Upper lobe of left lung (tissue), 4 donors: ENCODE data around the gene USP3.

ENCODE experiments used
- CTCF ChIP-seq, 6 experiments: fragments of 450-650 bp in 4 of 6; fragments of 200-600 bp in 2 of 6; sonication (generic) in 2 of 6; IDR thresholded peaks; one replicate each; pipeline ENCODE4 v1.5.1; 2016 to 2019; ENCODE audit warnings: antibody characterized with exemption in 6 of 6
- EP300 ChIP-seq, 4 donors: sonication (generic); formaldehyde crosslinking; IDR thresholded peaks; one replicate each; pipeline ENCODE4 v1.5.1; 2017; ENCODE audit warnings: antibody characterized with exemption in 4 of 4, control low read depth in 2 of 4
- POLR2A ChIP-seq, 4 donors: fragments of 450-650 bp; IDR thresholded peaks; one replicate each; pipeline ENCODE4 v1.5.1; 2016 to 2017; ENCODE audit warnings: antibody characterized with exemption in 4 of 4, mild to moderate bottlenecking in 2 of 4
- POLR2AphosphoS5 ChIP-seq, 2 donors: sonication (generic); formaldehyde crosslinking; IDR thresholded peaks; one replicate each; pipeline ENCODE4 v1.5.1; 2017; ENCODE audit warnings: antibody characterized with exemption in 2 of 2

DNA sequence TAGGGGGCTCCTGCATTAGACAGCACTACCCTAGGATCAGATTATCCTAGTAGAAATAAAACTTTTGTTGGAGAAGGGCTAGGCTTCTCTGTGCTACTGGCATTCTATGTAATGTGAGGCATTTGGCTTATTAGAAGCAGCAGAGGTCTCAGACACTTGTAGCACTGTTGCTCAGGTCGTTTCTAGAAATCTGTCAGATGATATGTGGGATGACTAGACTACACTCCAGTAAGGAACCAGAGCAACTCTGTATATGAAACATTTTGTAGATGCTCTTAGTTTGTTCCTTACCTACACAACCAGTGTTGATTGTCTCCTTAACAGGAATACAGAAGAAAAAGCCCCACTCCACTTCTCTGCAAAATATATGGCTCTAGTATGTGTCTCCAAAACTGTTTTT lies 70.9 kb downstream of the USP3 start:
- TF ChIP-seq CTCF (IDR thresholded peaks at IDR 0.05), result no peak
- TF ChIP-seq POLR2A (IDR thresholded peaks at IDR 0.05), result no peak
- no peak for TF ChIP-seq POLR2AphosphoS5 (IDR thresholded peaks at IDR 0.05)
- TF ChIP-seq EP300 (IDR thresholded peaks at IDR 0.05), result no peak
